Jurkat, Clone E6-1 (cell line): ENCODE data around the gene PIK3AP1.

Source experiments
- DNase-seq: peaks from one replicate; pipeline ENCODE4 v3.0.0-alpha.2; 2011; ENCODE audit warnings: low read depth, low spot score
- H3K4me3 ChIP-seq: 2 replicates; pipeline ENCODE4 v1.5.1; 2011; ENCODE audit warnings: mild to moderate bottlenecking, low read length, control low read depth, moderate library complexity

The PIK3AP1 gene

DNA sequence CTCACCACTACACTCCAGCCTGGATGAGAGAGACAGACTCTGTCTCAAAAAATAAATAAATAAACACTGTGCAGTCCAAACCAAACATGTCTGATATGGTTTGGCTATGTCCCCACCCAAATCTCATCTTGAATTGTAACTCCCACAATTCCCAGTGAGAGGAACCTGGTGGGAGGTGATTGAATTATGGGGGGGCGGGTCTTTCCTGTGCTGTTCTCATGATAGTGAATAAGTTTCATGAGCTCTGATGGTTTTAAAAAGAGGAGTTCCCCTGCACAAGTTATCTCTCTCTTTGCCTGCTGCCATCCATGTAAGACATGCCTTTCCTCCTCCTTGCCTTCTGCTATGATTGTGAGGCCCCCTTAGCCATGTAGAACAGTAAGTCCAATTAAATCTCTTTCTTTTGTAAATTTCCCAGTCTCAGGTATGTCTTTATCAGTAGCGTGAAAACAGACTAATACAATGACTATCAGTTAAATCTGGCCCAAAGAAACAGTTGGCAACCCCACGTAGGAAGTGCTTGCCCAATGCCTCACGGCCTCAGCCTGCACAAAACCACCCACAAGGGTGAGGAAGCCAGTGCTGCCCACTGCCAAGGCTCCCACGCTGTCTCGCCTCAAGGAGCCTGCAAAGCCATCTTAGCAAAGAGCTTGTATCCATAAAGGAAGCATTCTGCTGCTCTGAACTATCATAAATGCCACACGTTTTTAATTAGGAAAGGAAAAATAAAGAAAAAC, 64.7 kb downstream of the PIK3AP1 start:
- no peak for DNase-seq
- no peak overlapping the region for H3K4me3 ChIP-seq

DNA sequence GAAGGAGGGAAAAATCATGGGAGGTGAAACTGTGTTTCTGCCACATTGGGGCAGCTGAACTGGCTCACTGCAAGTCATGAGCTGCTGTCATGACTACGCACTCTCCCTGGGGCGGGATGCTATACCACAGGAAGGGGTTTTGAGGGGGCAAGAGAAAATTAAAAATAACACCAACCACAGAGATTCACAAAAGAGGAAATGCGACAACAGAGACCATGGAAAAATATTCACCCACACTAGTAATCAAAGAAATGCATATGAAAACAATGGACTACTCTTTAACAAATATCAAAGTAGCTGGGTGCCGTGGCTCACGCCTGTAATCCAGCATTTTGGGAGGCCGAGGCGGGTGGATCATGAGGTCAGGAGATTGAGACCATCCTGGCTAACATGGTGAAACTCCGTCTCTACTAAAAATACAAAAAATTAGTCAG, 68.3 kb downstream of the PIK3AP1 start:
- DNase-seq: peak; percentile 62

DNA sequence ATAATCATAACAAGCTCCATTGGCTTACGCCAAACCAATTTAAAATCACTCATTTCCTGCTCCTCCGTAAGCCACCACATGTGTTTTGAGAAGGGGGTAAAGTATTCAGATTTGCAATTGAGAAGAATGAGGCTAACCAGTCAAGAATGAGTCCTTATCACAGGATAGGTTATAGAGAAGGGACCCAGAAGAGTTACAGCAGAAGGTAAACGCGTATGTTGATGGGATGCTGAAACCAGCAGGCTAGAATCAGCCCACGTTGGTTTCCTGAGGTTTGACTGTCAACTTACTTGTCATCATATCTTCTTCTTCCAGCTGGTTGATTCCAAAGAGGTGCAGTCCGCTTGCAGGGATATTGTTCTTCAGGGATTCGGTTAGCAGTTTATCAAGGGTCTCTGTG, 69.4 kb downstream of the PIK3AP1 start:
- no peak overlapping the region for H3K4me3 ChIP-seq
- no peak for DNase-seq

More for the DNA sequence above, 68.3 kb downstream of the PIK3AP1 start:
- no peak overlapping the region for H3K4me3 ChIP-seq

DNA sequence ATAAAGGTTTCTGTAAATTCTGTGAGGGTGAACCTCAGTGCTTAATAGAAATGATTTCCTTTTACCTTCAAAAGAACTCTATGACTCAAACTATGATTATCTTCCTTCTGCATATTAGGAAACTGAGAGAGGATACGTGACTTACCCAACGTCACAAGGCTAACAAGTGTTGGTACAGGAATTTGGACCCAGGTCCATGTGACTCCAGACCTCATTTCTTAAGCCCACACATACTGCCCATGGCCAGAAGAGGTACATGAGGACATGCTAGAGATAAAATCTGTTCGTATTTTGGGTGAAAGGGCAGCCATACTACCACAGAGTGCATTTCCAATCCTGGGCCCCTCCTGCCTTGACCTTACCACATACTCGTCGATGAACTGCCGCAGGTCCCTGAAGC, 72.0 kb downstream of the PIK3AP1 start:
- no peak for DNase-seq
- H3K4me3 ChIP-seq: no peak overlapping the region

DNA sequence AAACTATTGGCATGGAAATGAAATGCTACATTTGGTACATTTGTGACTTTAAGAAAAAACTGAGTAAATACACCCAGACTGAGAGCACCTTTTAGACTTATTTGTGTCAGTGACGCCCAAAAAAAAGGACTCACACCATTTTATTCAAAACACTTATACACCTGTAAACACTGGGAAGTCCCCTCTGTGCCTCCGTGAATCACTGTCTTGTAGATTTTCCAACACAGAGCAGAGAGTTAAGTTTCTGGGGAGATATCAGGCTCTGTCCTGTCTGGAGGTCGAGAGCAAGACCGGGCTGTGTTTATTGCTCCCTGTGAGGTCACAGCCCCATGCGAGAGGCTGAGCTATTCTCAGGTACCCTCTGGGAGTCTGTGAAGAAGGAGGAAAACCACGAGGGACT, 72.8 kb downstream of the PIK3AP1 start:
- DNase-seq: no peak
- no peak overlapping the region for H3K4me3 ChIP-seq

DNA sequence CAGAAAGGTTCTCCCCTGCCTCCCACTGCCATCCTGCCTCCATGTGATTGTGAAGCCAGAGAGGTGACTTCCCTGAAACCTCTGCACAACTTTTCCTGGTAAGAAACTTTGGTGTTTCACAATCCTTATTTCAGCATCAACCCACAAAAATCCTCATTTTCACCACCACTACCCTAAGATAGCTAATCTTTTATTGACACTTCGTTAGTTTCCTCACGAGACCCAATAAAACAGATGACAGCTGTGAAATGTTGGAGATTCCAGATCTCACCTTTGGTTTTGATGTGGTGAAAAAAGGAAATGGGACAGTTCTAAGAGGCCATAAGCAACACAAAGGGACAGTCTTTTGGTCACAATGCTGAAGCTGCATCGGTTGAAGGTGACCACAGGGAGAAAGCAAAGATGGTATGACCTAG, 73.6 kb downstream of the PIK3AP1 start:
- no peak for DNase-seq
- no peak overlapping the region for H3K4me3 ChIP-seq

DNA sequence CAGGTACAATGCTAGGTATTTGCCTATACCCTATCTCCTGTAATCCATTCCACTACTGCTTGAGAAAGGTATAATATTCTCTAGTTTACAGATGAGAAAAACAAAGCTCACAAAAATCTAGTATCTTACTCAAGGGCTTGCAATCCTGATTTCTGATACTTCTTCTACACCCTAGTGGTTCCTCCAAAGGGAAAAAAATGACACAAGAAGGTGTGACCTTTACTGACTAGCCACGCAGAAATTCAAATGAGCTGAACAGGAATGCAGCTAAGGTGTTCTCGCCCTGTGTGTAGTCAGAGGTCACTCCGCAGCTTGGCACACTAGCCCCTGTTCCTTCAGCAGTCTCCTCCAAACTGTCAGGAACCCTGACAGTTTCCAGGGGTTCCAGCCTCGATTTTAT, 74.0 kb downstream of the PIK3AP1 start:
- no peak for DNase-seq
- no peak overlapping the region for H3K4me3 ChIP-seq

DNA sequence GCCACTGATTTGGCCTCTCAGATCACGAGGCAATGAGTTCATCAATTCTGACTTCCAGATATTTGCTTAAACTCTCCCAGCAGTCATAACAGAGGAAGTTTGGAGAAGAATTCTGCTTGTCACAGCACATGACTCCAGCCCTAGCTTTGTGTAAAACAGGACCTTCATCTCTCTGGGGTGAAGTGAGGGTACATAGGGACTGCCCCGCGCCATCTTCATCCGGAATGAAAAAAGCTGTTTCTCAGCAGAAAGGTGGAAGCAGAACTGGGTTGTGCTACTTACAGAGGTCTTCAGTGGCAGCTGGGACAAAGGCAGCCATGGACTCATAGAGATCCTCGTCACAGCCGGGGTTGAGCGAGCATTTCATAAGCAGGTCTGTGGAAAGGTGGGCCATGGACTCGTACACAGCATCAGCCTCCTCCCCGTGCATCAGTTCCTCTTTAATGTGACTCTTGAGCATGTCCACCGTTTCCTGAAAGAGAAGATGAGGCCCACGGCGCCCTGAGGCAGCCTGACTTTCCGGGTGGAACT, 75.1 kb downstream of the PIK3AP1 start:
- H3K4me3 ChIP-seq: no peak overlapping the region
- DNase-seq: no peak

DNA sequence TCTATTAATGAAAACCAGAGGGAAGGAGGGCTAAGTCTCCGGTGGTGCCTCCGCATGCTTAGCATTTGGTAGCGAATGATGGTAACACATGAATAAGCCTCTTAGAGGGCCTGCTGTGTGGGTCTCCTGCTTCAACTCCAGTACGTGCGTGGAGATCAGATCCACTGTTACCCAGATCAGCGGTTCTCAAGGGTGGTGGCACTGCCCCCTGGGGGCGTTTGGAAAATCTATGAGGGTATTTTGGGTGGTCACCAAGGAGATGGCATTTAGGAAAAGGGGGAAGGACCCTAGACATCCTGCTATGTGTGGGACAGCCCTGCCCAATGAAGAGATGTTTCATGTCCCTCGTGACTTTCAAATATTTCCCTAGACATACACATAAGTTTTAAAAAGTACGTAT, 76.4 kb downstream of the PIK3AP1 start:
- DNase-seq: no peak
- no peak overlapping the region for H3K4me3 ChIP-seq

DNA sequence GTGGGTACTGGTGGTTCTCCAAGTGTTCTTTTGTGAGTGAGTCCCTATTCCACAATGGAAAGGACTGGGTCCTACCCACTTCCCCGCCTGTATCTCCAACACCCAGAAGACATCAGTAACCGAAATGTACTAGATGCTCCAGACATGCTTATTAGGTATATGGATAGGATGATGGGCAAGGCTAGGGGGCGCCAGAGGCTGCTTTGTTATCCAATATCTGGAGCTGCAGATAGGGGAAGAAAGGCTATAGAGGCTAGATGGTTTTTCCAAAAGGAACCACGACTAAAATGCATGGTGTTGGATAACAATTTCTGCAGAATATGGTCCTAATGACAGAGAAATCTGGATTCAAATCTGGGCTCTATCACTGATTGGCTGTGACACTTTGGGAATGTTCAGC, 77.3 kb downstream of the PIK3AP1 start:
- DNase-seq: peak; percentile 45

DNA sequence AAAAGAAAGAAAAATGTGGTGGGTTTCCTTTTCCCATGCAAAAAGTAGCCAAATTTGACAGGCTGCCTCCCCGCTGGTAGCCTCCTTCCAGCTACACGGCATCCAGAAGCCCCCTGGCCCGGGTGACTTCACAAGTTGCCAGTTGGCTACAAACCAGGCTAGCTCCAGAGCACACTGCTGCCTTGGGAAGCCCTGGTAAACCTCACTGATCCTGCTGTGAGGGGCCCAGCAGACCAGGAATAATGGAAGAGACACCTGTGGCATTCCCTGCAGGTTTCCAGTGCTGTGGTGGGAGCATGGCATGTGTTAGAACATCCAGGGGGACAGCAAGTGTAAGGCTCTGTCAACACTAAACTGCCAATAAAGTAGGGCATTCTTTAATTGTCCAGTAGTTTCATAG, 77.8 kb downstream of the PIK3AP1 start:
- H3K4me3 ChIP-seq: no peak overlapping the region
- DNase-seq: no peak

More for the DNA sequence above, 77.3 kb downstream of the PIK3AP1 start:
- no peak overlapping the region for H3K4me3 ChIP-seq

DNA sequence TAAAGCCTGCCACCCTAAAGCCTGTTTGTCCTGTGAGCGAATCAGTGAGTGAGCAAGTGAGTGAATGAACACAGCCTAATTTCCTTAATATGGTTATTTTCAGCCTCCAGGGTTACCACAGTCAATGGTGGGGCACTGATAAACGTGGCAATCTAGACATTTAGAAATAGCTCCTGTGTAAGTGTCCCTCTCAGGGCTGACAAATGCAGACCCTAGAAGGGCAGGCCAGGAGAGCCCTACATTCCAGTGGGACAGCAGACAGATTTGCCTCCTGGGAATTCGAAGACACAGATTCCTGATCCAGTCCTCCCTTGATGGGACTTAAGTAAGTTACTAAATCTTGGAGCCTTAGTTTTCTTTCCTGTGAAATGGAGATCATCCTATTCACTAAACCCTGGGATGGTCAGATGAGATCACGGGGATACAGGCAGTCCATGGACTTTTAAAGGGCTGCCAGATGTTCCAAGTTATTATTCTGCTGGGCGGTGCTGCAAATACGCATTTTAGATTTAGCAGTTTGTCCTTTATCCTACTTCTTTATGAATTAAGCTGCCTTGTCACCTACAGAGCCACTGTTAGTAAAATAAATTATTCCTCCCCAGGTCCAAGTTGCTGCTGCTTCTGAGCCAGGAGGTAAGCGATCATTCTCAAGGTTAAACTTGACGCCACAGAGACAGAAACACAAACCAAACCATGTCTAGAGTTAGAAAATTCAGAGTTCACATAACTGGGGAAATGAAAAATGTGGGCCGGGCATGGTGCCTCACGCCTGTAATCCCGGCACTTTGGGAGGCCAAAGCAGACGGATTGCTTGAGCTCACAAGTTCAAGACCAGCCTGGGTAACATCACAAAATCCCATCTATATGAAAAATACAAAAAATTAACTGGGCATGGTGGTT, 78.7 kb downstream of the PIK3AP1 start:
- no peak for DNase-seq
- H3K4me3 ChIP-seq: no peak overlapping the region

DNA sequence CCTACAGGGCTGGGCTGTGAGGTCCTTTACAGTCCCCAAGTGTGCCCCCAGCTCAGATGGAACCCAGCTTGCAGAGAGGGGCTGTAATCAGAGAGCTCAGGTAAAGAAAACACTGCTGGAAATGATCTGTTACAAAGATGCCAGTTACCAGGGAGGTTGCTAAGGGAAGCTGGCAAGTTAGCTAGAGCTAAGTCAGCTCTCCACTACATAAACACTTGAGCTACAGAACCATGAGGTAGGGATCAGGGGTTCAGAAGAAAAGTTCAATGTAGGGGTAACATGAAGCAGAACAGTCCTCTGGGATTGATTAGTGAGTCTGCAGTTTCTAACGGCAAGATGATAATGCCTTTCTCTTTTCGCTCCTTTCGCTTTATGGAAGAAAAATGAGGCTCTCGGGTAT, 80.4 kb downstream of the PIK3AP1 start:
- no peak for DNase-seq
- no peak overlapping the region for H3K4me3 ChIP-seq

DNA sequence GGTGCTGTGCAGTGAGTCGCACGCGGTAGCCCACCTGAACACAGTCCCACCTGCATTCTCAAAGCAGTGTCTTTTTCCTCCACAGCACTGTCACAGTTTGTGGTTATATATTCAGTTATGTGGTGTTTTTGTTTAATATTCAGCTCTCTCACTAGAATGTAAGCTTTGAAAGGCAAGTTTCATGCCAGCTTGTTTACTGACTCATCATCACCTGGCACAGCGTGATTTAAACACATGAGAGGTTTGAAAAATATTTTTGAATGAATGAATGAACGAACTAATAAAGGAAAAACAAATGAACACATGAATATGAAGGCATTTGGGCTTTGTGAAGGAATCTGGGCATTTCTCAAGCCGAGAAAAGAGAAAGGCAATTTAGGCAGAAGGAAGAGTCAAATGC, 81.6 kb downstream of the PIK3AP1 start:
- DNase-seq: peak; percentile 32
- no peak overlapping the region; the same call in 1 of the 2 replicates for H3K4me3 ChIP-seq

DNA sequence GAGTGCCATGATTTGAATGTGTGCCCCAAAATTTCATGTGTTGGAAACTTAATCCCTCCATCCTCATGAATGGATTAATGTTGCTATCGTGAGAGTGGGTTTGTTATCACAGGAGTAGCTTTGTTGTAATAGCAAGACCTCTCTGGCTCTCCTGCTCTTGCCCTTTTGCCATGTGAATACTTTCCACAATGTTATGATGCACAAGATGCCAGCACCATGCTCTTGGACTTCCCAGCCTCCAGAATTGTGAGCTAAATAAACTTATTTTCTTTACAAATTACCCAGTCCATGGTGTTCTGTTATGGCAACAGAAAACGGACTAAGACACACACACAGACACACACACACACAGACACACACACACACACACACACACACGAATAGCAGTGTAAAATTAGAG, 82.2 kb downstream of the PIK3AP1 start:
- H3K4me3 ChIP-seq: no peak overlapping the region
- DNase-seq: no peak

DNA sequence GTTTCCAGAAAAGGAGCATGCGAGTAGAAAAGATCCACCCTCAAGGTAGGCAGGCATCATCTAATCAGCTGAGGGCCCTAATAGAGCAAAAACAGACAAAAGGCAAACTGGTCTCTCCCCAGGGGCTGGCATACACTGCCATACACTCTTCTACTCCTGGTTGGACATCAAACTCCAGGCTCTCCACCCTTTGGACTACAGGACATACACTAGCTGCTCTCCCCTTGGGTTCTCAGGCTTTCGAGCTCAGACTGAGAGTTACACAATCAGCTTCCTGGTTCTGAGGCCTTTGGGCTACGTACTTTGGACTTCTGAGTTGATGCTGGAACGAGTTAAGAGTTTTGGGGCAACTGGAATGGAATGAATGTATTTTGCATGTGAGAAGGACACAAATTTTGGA, 82.6 kb downstream of the PIK3AP1 start:
- no peak overlapping the region for H3K4me3 ChIP-seq
- no peak for DNase-seq

DNA sequence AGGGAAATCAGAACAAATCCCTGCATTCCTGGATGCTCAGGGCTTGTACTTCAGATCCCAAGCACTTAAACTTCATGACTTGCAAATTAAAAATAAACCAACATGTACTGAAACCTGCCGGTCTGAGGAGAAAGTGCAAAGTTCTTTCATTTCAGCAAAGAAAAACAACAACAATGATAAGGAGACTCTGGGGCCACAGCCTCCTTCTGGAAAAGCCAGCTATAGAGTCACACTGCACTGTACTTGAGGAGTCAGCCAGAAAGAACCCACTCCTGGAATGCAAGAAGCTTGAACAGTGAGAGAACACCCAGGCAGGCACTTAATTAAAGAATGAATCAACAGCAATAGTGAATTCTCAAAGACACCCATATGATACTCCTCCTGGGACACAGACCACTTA, 83.8 kb downstream of the PIK3AP1 start:
- no peak for DNase-seq
- no peak overlapping the region for H3K4me3 ChIP-seq

DNA sequence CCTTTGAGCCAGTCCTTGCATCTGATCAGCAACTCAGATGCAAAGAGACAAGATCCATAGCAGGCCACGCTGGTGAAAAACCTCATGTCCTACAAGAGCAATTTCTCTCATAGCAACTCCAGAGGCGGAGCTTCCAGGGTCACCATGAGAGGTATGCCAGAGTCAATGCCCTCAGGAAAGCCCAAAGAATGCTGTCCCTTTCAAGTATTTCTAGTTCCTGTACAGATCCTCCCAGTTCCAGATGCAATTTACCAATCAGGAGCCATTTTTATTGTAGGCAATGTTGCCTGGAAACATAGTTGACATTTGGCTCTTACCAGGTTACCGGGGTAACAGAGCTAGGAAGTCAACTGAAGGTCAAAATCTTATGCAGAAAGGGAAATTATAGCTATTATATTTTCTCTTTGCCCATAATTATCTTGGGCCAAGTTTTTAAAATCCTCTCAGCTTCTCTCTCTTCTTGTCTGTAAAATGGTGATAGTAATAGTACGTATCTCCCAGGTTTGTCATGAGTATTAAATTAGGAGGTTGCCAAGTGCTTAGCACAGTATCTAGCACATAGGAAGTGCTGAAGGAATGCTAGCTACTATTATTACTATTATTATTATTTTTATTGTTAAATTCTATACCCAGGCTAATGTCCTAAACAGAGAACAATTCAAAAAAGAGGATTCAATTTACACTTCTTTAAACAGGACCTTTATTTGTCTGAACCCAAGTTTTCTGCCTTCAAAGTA, 87.2 kb downstream of the PIK3AP1 start:
- H3K4me3 ChIP-seq: no peak overlapping the region
- DNase-seq: no peak

DNA sequence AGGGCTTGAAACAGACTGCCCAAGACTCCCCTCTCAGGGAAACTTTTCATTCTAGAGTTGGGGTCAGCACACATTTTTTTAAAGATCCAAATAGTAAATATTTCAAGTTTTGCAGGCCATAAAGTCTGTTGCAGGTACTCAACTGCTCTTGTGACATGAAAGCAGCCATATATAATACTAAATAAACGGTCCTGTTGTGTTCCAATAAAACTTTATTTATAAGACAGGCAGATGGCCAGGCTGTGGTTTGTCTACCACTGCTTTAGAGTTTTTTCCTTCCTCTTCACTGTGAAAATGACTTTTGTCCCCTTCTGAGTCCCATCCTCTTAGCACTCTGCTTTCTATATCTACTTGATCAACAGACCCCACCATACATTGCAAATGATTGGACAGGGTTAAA, 93.0 kb downstream of the PIK3AP1 start:
- no peak for DNase-seq
- H3K4me3 ChIP-seq: no peak overlapping the region

DNA sequence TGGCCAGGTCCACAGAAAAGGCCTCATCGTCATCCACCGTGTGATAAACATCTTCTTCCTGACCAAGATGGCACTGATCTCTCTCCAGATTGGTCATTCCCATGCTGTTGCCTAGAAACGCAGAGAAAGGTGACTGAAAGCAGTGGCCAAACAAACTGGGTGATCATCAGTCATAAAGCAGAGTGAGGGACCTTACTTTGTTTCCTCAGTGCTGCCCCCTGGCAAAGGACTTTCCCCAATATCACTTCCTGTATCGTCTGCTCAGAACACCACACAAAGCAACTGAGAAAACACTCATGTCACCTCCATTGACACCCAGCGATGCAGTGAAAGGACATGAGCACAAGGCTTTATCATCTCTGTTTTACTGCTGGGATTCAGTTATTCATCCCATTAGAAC, 93.5 kb downstream of the PIK3AP1 start:
- DNase-seq: no peak
- H3K4me3 ChIP-seq: no peak overlapping the region
